Astrocyte (in vitro differentiated cells and primary cell): ENCODE results near the gene CR1L.

Source experiments
- CTCF ChIP-seq: IDR thresholded peaks from 2 replicates; pipeline ENCODE4 v1.5.1; 2011; ENCODE audit warnings: low read depth, mild to moderate bottlenecking, inconsistent platforms, low read length, moderate library complexity; ENCODE audit not compliant: insufficient read depth
- EZH2 ChIP-seq: IDR thresholded peaks from 2 replicates; pipeline ENCODE4 v1.6.1; 2012; ENCODE audit warnings: mild to moderate bottlenecking, low read length, inconsistent platforms; ENCODE audit not compliant: insufficient read depth

GRCh38 chr1:207606362-207606755, 38.6 kb upstream of the CR1L start:
- TF ChIP-seq CTCF (no peak), EZH2 (no peak)
